Body of pancreas (tissue), 4 donors: ENCODE measurements around the gene ARL14EPL.

Experiments
- POLR2A ChIP-seq, 3 donors: fragments of 450-650 bp; IDR thresholded peaks; one replicate each; pipeline ENCODE4 v1.6.1; 2016; ENCODE audit warnings: antibody characterized with exemption in 3 of 3, mild to moderate bottlenecking in 2 of 3
- TF ChIP-seq, protein P1 (sequence below), 7 experiments: fragments of 450-650 bp in 4 of 7; fragments of 200-600 bp in 3 of 7; sonication (generic) in 3 of 7; IDR thresholded peaks; one replicate each; pipeline ENCODE4 v1.5.1; 2016 to 2019; ENCODE audit warnings: antibody characterized with exemption in 7 of 7

DNA sequence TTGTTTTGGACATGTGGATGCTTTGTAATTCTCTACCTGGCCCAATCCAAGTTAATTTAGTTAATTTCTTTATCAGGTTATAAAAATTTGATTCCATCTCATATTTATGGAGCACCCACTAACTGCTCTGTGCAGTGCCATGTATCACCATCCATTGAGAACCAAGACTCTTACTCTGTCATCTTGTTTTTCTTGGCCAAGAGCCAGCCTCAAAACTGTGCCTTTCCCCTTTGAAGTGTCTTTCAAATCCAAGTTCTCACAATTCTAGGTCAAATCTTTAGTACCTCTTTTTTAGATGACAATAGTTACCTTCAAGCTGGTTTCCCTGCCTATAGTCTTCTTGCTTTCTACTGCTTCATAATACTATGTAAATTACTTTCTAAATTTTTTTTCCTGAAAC is 55.8 kb downstream of the ARL14EPL start:
- no peak for TF ChIP-seq POLR2A (IDR thresholded peaks at IDR 0.05)
- TF ChIP-seq, protein P1, sequence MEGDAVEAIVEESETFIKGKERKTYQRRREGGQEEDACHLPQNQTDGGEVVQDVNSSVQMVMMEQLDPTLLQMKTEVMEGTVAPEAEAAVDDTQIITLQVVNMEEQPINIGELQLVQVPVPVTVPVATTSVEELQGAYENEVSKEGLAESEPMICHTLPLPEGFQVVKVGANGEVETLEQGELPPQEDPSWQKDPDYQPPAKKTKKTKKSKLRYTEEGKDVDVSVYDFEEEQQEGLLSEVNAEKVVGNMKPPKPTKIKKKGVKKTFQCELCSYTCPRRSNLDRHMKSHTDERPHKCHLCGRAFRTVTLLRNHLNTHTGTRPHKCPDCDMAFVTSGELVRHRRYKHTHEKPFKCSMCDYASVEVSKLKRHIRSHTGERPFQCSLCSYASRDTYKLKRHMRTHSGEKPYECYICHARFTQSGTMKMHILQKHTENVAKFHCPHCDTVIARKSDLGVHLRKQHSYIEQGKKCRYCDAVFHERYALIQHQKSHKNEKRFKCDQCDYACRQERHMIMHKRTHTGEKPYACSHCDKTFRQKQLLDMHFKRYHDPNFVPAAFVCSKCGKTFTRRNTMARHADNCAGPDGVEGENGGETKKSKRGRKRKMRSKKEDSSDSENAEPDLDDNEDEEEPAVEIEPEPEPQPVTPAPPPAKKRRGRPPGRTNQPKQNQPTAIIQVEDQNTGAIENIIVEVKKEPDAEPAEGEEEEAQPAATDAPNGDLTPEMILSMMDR (IDR thresholded peaks at IDR 0.05), result no peak
